PC-9 (cell line): ENCODE results near the gene TRAFD1. TPM values are rescaled to one million over a fixed set of nuclear protein-coding genes. Genes with fewer than 3 reads are reported as not detected.
"Not testable (repeated sequence)": the region's sequence is repeated elsewhere in the genome, so short reads cannot be mapped to it uniquely, and the experiment has no call there.

Source experiments
- BruUV-seq: library from RNA; stranded (reverse); fragments of 400-500 nt; replicated peaks from 2 replicates; lab custom pipeline; 2021; lab: Mats Ljungman, UMichigan
- CTCF ChIA-PET: fragments of 300-600 bp; sonication (Branson Sonifier 250); formaldehyde crosslinking; loops from one replicate; lab custom pipeline; 2022; ENCODE audit warnings: antibody characterized with exemption; lab: Charles Lee
- POLR2A ChIA-PET: fragments of 300-600 bp; sonication (Branson Sonifier 250); formaldehyde crosslinking; loops from one replicate; lab custom pipeline; 2022; ENCODE audit warnings: antibody characterized with exemption; ENCODE audit not compliant: unreplicated experiment; lab: Charles Lee
- DNase-seq, 2 experiments: peaks; one replicate each; pipeline versions ENCODE4 v3.0.0 to v3.0.0-alpha.2; 2015 to 2022; ENCODE audit warnings: mixed read lengths in 1 of 2
- H2AFZ ChIP-seq: fragments of 200-600 bp; sonication (generic); 2 replicates; pipeline ENCODE4 v1.8.1; 2017; ENCODE audit warnings: antibody characterized with exemption
- H3F3A ChIP-seq: fragments of 200-600 bp; sonication (generic); 2 replicates; pipeline ENCODE4 v1.8.1; 2017; ENCODE audit warnings: antibody characterized with exemption, mild to moderate bottlenecking, low read depth; ENCODE audit not compliant: insufficient read depth
- H3K27ac ChIP-seq: fragments of 200-600 bp; sonication (generic); 2 replicates; pipeline ENCODE4 v1.6.1; 2016; ENCODE audit warnings: mixed run types
- H3K27me3 ChIP-seq: fragments of 200-600 bp; sonication (generic); 2 replicates; pipeline ENCODE4 v1.6.1; 2016; ENCODE audit warnings: low read depth, mixed run types; ENCODE audit not compliant: insufficient read depth
- H3K36me3 ChIP-seq: fragments of 200-600 bp; sonication (generic); 2 replicates; pipeline ENCODE4 v1.6.1; 2016; ENCODE audit warnings: low read depth, mixed run types
- H3K4me1 ChIP-seq: fragments of 200-600 bp; sonication (generic); replicated peaks from 2 replicates; pipeline ENCODE4 v1.6.1; 2016; ENCODE audit warnings: mixed run types; ENCODE audit not compliant: insufficient read depth
- H3K4me2 ChIP-seq: fragments of 200-600 bp; sonication (generic); 2 replicates; pipeline ENCODE4 v1.6.1; 2017; ENCODE audit warnings: mixed run types
- H3K4me3 ChIP-seq: fragments of 200-600 bp; sonication (generic); 2 replicates; pipeline ENCODE4 v1.6.1; 2016; ENCODE audit warnings: mixed run types
- H3K79me2 ChIP-seq: fragments of 200-600 bp; sonication (generic); 2 replicates; pipeline ENCODE4 v1.6.1; 2017; ENCODE audit warnings: low read depth, mixed run types
- H3K9me2 ChIP-seq: fragments of 200-600 bp; sonication (generic); 2 replicates; pipeline ENCODE4 v1.8.1; 2017; ENCODE audit warnings: mild to moderate bottlenecking; ENCODE audit not compliant: insufficient read depth
- H3K9me3 ChIP-seq: fragments of 200-600 bp; sonication (generic); 2 replicates; pipeline ENCODE4 v1.8.1; 2016; ENCODE audit warnings: low read depth; ENCODE audit not compliant: insufficient read depth
- H4K20me1 ChIP-seq: fragments of 200-600 bp; sonication (generic); 2 replicates; pipeline ENCODE4 v1.8.1; 2017; ENCODE audit not compliant: insufficient read depth
- EZH2 ChIP-seq: fragments of 200-600 bp; sonication (generic); IDR thresholded peaks from 2 replicates; pipeline ENCODE4 v1.8.0; 2017; ENCODE audit warnings: antibody characterized with exemption, low read depth
- intact Hi-C: fragments of 100-400 bp; cut with micrococcal nuclease; formaldehyde crosslinking; loops from one replicate; pipeline ENCODE4 v1.10.0; 2022; ENCODE audit not compliant: unreplicated experiment
- total RNA-seq: library from RNA; stranded (reverse); gene quantifications from 2 replicates; pipeline ENCODE4 v1.2.3, GENCODE V29; 2021
- TF ChIP-seq, protein P1 (sequence below): fragments of 200-600 bp; sonication (generic); conservative IDR thresholded peaks from 2 replicates; pipeline ENCODE4 v1.6.1; 2017; ENCODE audit warnings: mixed run types, antibody characterized with exemption, mild to moderate bottlenecking, moderate library complexity

TRAFD1 gene
- total RNA-seq, 1 experiment from 2014 or later, result 38.7 TPM

DNA sequence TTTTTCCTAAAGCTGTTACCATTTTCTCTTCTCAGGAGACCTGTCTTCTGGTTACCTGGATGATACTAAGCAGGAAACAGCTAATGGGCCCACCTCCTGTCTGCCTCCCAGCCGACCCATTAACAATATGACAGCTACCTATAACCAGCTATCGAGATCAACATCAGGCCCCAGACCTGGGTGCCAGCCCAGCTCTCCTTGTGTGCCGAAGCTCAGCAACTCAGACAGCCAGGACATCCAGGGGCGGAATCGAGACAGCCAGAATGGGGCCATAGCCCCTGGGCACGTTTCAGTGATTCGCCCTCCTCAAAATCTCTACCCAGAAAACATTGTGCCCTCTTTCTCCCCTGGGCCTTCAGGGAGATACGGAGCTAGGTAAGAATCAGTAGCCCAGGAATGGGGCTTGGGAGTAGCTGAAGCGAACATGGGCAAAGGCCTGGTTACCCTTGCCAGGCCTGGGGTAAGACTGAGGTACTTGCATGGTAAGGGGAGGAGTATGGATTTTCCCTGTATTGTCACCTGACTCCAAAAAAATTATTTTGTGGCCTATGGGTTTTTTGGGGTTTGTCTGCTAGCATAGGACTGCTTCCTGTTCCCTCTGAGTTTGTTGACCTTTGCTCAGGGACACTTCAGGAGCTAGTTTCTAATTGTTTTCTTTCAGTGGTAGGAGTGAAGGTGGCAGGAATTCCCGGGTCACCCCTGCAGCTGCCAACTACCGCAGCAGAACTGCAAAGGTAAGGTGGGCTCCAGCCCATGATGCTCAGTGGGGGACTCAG, 26.6 kb downstream of the TRAFD1 start:
- H3K27ac ChIP-seq, result no peak overlapping the region
- H3K9me2 ChIP-seq, result no peaks in the 10 kb centered on the region; the same call in 1 of the 2 replicates
- no peaks in the 10 kb centered on the region for H3K27me3 ChIP-seq
- ChIA-PET CTCF (interaction anchor here (0.7 kb wide), 1 partner anchor 235 kb away, joined by 13 read pairs; no protein-coding TSS in a partner anchor), POLR2A (interaction anchor here (0.9 kb wide), 1 partner anchor 12 kb away, joined by 7 read pairs; no protein-coding TSS in a partner anchor)
- H3K4me2 ChIP-seq, result no peak overlapping the region
- H3K4me1 ChIP-seq, result peaks cover 37% of the 10 kb centered on the region
- TF ChIP-seq EZH2, result no peak
- TF ChIP-seq, protein P1, sequence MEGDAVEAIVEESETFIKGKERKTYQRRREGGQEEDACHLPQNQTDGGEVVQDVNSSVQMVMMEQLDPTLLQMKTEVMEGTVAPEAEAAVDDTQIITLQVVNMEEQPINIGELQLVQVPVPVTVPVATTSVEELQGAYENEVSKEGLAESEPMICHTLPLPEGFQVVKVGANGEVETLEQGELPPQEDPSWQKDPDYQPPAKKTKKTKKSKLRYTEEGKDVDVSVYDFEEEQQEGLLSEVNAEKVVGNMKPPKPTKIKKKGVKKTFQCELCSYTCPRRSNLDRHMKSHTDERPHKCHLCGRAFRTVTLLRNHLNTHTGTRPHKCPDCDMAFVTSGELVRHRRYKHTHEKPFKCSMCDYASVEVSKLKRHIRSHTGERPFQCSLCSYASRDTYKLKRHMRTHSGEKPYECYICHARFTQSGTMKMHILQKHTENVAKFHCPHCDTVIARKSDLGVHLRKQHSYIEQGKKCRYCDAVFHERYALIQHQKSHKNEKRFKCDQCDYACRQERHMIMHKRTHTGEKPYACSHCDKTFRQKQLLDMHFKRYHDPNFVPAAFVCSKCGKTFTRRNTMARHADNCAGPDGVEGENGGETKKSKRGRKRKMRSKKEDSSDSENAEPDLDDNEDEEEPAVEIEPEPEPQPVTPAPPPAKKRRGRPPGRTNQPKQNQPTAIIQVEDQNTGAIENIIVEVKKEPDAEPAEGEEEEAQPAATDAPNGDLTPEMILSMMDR, result no peak
- H3K4me3 ChIP-seq, result no peak overlapping the region
- peaks cover 56% of the 10 kb centered on the region for H3F3A ChIP-seq
- peaks cover 19% of the 10 kb centered on the region for H3K79me2 ChIP-seq
- H2AFZ ChIP-seq, result no peak overlapping the region
- DNase-seq, result no peak
- peaks cover 5% of the 10 kb centered on the region; the same call in 1 of the 2 replicates for H4K20me1 ChIP-seq
- BruUV-seq, result no TSS peak
- H3K36me3 ChIP-seq, result peaks cover 46% of the 10 kb centered on the region
- H3K9me3 ChIP-seq, result no peaks in the 10 kb centered on the region
- intact Hi-C loops, result no loop called here

DNA sequence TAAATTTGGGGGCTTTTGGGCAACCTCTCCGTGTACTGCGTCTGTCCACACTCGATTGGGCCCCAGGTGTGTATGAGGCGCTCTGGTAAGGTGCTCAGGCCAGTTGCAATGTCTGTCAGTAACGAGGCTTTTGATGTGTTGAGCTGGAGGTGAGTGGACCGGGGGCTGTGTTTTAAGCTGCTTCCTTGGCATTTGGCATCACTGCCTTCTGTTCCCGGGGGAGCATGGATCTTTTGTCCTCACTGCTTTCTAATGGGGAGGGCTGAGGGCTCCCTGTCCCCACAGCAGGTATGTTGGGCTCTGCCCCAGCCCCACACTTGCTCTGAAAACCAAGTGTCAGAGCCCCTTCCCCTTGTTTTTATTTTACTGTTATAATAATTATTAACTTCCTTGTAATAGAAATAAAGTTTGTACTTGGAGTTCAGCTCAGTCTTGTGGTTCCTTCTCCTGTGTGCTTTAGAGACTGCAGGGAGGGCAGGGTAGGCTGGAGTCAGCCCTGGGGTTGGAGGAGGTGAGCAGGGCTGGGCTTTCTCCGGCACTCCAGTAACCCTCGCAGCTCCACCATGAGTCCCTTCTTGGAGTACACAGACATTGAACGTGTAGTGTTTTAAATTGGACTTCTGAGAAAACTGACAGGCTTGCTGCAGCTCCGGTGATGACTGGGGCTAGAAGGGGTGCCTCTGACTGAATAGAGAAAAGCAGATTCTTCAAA, 28.0 kb downstream of the TRAFD1 start:
- Histone ChIP-seq H4K20me1 (peaks cover 5% of the 10 kb centered on the region; the same call in 1 of the 2 replicates), H3K4me1 (peaks cover 24% of the 10 kb centered on the region), H3K27ac (no peak overlapping the region), H3K36me3 (peaks cover 51% of the 10 kb centered on the region), H2AFZ (no peak overlapping the region), H3K4me3 (no peak overlapping the region), H3K9me2 (no peaks in the 10 kb centered on the region; the same call in 1 of the 2 replicates), H3K79me2 (peaks cover 12% of the 10 kb centered on the region; the same call in 1 of the 2 replicates), H3F3A (peaks cover 42% of the 10 kb centered on the region), H3K27me3 (no peaks in the 10 kb centered on the region), H3K9me3 (no peaks in the 10 kb centered on the region), H3K4me2 (no peak overlapping the region)
- DNase-seq, result no peak
- BruUV-seq, result no TSS peak
- no peak for TF ChIP-seq EZH2
- TF ChIP-seq, protein P1, result no peak
- intact Hi-C loops, result no loop called here
- CTCF ChIA-PET, result no interaction called here
- POLR2A ChIA-PET, result no interaction called here

DNA sequence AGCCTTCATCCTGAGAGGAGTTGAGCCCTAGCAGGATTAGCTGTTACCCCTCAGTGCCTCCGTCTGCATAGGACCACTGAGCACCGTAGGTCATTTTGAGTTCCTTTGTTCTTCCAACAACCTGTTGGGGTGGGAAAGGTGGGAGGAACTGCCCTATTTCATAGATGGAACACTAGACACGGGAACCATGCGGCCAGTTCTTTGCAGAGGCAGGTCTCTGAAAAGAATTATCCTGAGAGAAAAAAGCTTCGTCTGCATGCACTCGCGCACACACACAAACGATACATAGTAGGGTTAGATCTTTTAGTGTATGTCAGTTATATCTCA, 28.5 kb downstream of the TRAFD1 start:
- ChIA-PET POLR2A (interaction anchor here (0.5 kb wide), 1 partner anchor 37 kb away, joined by 4 read pairs; no protein-coding TSS in a partner anchor), CTCF (no interaction called here)
- H3K9me2 ChIP-seq, result no peaks in the 10 kb centered on the region; the same call in 1 of the 2 replicates
- H3K79me2 ChIP-seq, result peaks cover 7% of the 10 kb centered on the region; the same call in 1 of the 2 replicates
- H3K4me3 ChIP-seq, result no peak overlapping the region
- H3F3A ChIP-seq, result peaks cover 37% of the 10 kb centered on the region
- no TSS peak for BruUV-seq
- no peak overlapping the region for H3K27ac ChIP-seq
- H3K27me3 ChIP-seq, result no peaks in the 10 kb centered on the region
- peaks cover 19% of the 10 kb centered on the region for H3K4me1 ChIP-seq
- intact Hi-C loops, result no loop called here
- no peak overlapping the region for H2AFZ ChIP-seq
- DNase-seq, result no peak
- H3K36me3 ChIP-seq, result peaks cover 52% of the 10 kb centered on the region
- no peak overlapping the region for H3K4me2 ChIP-seq
- TF ChIP-seq, protein P1, result no peak
- no peak for TF ChIP-seq EZH2
- no peaks in the 10 kb centered on the region for H3K9me3 ChIP-seq
- peaks cover 5% of the 10 kb centered on the region; the same call in 1 of the 2 replicates for H4K20me1 ChIP-seq

DNA sequence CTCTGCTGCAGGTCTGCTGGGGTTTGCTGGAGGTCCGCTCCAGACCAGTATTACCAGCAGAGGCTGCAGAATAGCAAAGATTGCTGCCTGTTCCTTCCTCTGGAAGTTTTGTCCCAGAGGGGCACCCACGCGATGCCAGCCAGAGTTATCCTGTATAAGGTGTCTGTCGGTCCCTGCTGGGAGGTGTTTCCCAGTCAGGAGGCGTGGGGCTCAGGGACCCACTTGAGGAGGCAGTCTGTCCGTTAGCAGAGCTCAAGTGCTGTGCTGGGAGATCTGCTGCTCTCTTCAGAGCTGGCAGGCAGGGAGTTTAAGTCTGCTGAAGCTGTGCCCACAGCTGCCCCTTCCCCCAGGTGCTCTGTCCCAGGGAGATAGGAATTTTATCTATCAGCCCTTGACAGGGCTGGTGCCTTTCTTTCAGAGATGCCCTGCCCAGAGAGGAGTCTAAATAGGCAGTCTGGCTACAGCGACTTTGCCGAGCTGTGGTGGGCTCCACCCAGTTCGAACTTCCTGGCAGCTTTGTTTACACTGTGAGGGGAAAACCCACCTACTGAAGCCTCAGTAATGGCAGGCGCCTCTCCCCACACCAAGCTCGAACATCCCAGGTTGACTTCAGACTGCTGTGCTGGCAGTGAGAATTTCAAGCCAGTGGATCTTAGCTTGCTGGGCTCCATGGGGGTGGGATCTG, 33.2 kb downstream of the TRAFD1 start:
- H3K9me3 ChIP-seq, H3K4me3 ChIP-seq, H4K20me1 ChIP-seq, CTCF ChIA-PET, H3K27me3 ChIP-seq, POLR2A ChIA-PET, H3K27ac ChIP-seq, H2AFZ ChIP-seq, H3K9me2 ChIP-seq, DNase-seq, H3K4me1 ChIP-seq, H3K79me2 ChIP-seq, H3K4me2 ChIP-seq, BruUV-seq, intact Hi-C loops: not testable (repeated sequence)
- Histone ChIP-seq H3F3A (peaks cover 10% of the 10 kb centered on the region), H3K36me3 (peaks cover 28% of the 10 kb centered on the region)
